T47D (cell line): ENCODE results near the gene TNIK.

ENCODE experiments used
- DNase-seq, 2 experiments: peaks; one replicate each; pipeline versions ENCODE4 v3.0.0 to v3.0.0-alpha.2; 2011 to 2012; ENCODE audit warnings: low read depth in 1 of 2, low spot score in 1 of 2
- JUND ChIP-seq: IDR thresholded peaks from 2 replicates; pipeline ENCODE4 v1.6.1; 2012; ENCODE audit warnings: low read depth
- in situ Hi-C: cut with HindIII; loops from 2 replicates; pipeline ENCODE4 v1.10.0; 2016; ENCODE audit warnings: low sequenced_read_pairs, low pct_unique_long_range_greater_than_20kb

Gene TNIK

DNA sequence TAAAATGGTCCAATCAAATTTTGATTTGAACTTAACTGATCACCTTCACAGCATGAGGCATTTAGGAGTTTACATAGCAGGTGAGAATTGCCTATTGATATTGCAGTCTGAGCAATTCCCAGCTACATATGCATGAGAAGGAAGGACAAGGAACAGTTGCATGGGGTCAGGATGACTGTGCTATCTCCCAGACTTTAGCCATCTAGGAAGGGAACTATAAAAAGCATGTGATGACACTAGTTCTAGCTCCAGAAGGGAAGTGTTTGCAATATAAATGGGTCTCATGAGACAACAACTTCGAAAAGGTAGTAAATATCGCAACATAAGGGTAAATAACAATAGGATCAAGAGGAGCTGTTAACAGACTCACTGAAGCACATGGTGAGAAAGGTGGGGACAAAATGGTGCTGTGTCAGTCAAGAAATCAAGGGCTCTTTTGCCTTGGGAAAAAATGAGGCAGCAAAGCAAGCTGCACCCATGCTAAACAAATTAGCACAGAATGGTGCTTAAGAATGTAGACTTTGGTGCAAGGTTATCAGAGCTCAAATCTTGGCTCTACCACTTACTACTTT is 343.3 kb downstream of the TNIK start:
- TF ChIP-seq JUND: no peak
- in situ Hi-C loops: no loop called here
- no peak for DNase-seq

- TF ChIP-seq JUND: no peak
- no peak for DNase-seq
- in situ Hi-C loops: no loop called here
Observed at GRCh38 chr3:171116365-171116764, 343.8 kb downstream of the TNIK start.

GRCh38 chr3:171115667-171116066 is 344.5 kb downstream of the TNIK start:
- in situ Hi-C loops: no loop called here
- TF ChIP-seq JUND: no peak
- DNase-seq: no peak

- no peak for TF ChIP-seq JUND
- in situ Hi-C loops: no loop called here
- DNase-seq: no peak
Observed at GRCh38 chr3:171113716-171114115, 346.5 kb downstream of the TNIK start.

DNA sequence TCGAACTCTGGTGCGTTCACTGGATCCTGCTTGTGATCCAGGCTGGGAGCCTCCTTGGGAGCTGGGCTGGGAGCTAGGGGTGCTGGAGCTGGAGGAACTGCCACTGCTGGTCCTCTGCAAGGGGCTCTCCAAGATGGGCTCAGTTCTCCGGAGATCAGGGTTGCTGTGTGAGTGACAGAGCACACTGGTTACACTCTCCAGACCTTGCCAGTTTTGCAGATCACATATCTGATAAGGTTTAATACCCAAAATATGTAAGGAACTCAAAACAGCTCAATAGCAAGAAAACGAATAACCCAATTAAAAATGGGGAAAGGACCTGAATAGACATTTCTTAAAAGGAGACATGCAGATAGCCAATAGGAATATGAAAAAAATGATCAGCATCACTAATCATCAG is 349.5 kb downstream of the TNIK start:
- TF ChIP-seq JUND: no peak
- no peak for DNase-seq
- in situ Hi-C loops: no loop called here

DNA sequence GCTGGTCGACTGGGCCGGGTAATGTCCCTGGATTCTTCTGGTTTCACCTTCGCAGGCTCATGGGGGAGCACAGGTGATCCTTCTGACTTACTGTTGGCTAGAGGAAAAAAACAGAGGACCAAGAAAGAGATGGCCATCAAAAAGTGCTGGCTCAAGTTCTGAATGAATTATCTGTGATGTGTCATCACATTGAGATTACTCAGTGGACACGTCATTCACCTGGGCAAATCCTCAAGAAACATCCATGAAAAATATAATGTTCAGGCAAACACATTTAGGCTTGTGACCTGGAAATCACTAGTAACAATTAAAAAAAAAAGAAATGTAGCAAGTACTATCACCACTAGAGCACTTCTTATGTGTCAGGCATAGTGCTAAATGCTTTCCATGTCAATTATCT is 352.1 kb downstream of the TNIK start:
- in situ Hi-C loops: no loop called here
- TF ChIP-seq JUND: no peak
- DNase-seq: no peak

GRCh38 chr3:171103185-171103584 is 357.0 kb downstream of the TNIK start:
- no peak for DNase-seq
- in situ Hi-C loops: no loop called here
- no peak for TF ChIP-seq JUND

DNA sequence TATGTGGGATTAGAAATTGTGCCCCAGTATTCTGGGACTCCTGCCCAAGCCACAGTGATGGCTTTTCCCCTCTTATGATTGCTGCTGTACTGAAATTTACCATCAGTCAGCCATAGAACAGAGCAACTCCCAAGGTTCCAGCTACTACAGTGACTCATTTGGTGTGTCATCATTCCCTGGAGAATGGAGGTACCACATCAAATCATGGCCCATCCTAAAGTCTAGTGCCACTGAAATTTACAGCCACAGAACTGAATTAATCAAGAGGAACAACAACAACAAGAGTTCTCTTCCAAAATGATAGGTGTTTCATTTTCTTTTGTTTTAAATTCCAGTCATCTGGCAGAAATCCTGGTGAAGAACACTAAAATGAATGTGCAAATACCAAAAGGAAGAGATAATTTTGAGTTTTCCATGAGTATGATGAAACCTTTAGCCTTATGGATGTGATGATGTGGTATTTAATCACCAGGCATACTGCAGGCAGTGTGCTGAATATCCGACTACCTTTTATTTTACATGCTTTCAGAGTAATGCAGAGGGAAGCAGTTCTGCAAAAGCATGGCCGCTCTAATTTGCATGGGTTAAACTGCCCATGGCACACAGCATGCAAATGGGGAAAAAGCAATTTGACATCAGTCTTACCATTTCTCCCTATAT is 358.1 kb downstream of the TNIK start:
- no peak for DNase-seq
- in situ Hi-C loops: no loop called here
- TF ChIP-seq JUND: no peak

- no peak for TF ChIP-seq JUND
- DNase-seq: no peak
- in situ Hi-C loops: no loop called here
Observed at GRCh38 chr3:171099911-171100310, 360.3 kb downstream of the TNIK start.

DNA sequence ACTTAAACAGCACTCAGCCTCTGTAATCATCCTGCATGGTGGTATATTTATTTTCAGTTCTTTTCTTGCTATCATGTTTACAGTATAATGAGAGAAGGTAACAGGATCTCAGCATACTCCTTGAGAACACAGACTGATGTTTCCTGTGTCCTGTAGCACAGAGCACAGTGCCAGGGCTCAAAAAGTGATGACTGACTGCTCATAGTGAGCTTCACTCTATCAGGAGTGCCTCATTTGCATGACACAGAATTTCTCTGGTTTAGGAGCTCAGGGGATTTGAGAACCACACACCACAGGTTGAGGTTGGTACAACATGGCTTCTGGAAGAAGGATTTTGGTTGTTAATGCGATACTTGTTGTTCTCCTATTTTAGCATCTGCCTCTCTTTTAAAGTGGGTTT is 365.1 kb downstream of the TNIK start:
- in situ Hi-C loops: no loop called here
- no peak for TF ChIP-seq JUND
- no peak for DNase-seq

DNA sequence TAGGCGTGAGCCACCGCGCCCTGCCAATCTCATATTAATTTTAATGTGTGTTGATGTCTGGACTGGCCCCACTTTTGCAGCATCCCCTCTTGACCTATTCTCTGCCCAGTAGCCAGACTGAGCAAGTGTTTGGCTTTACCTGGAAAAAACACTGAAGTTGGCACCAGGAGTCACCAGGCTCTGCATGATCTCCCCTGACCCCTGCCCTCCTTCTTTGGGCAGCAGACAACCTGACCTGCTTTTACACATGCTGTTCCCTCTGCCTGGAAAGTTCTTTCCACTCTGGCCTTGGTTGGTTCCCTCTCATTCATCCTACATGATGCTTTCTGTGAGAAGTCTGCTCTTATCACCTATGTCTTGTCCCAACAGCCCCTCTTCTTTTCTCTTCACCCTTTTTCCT is 365.8 kb downstream of the TNIK start:
- in situ Hi-C loops: no loop called here
- TF ChIP-seq JUND: no peak
- DNase-seq: no peak

- no peak for DNase-seq
- TF ChIP-seq JUND: no peak
- in situ Hi-C loops: no loop called here
Observed at GRCh38 chr3:171093462-171093861, 366.7 kb downstream of the TNIK start.

- DNase-seq: no peak
- in situ Hi-C loops: no loop called here
- TF ChIP-seq JUND: no peak
Observed at GRCh38 chr3:171092467-171092911, 367.7 kb downstream of the TNIK start.

DNA sequence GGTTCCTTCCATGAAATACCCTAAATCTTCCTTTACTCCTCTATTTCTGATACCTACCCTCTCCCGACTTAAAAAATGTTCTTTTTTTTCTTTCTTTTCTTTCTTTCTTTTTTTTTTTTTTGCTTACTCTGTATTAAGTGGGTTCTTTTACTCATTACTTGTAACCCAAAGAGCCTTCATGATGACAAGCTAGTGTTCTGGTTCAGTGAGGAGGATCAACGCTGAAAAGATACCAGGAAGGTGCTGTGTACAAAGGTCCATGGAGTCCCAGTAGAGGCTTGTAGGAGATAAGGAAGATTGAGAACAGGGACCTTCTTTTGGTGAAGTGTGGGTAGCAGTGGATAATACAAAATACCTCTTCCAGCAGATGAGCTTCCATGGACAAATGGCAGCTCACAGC is 369.9 kb downstream of the TNIK start:
- no peak for DNase-seq
- no peak for TF ChIP-seq JUND
- in situ Hi-C loops: no loop called here
